HEK293 (cell line): Measurements from ENCODE around the gene TTC32.
A peak's percentile ranks its signal among the peaks of the same experiment; 100 is the strongest.
"Not testable (repeated sequence)": the region's sequence is repeated elsewhere in the genome, so short reads cannot be mapped to it uniquely, and the experiment has no call there.

Experiments
- CTCF ChIA-PET: fragments of 350-600 bp; formaldehyde crosslinking; extraction: SDS; loops from one replicate; lab custom pipeline; 2021; ENCODE audit warnings: antibody characterized with exemption; lab: Yijun Ruan, JAX
- POLR2A ChIA-PET: fragments of 300-600 bp; formaldehyde crosslinking; extraction: SDS; loops from one replicate; lab custom pipeline; 2020; ENCODE audit warnings: antibody characterized with exemption, inconsistent platforms; lab: Yijun Ruan, JAX
- H3K27ac ChIP-seq: fragments of 200-500 bp; sonication (Bioruptor generic); 2 replicates; pipeline ENCODE4 v1.5.1; 2014; ENCODE audit warnings: low read depth, low read length, control low read depth, inconsistent platforms; ENCODE audit errors: extremely low read depth
- H3K36me3 ChIP-seq, 2 experiments: fragments of 200-500 bp in 1 of 2; sonication (Bioruptor generic) in 1 of 2; 1 replicate in 1 of 2; 2 replicates in 1 of 2; pipeline ENCODE4 v1.5.1; 2014 to 2017; ENCODE audit warnings: inconsistent platforms in 2 of 2, low read length in 2 of 2; ENCODE audit not compliant: control insufficient read depth in 2 of 2, insufficient read depth in 1 of 2
- H3K4me1 ChIP-seq: fragments of 200-500 bp; sonication (Bioruptor generic); 2 replicates; pipeline ENCODE4 v1.5.1; 2014; ENCODE audit warnings: mild to moderate bottlenecking, low read length, inconsistent platforms; ENCODE audit not compliant: control insufficient read depth, insufficient read depth
- H3K4me3 ChIP-seq: 2 replicates; pipeline ENCODE4 v1.5.1; 2011; ENCODE audit warnings: low read depth, mild to moderate bottlenecking, control low read depth, low read length, moderate library complexity
- H3K9me3 ChIP-seq: fragments of 200-500 bp; sonication (Bioruptor generic); 2 replicates; pipeline ENCODE4 v1.5.1; 2014; ENCODE audit warnings: low read depth, low read length, inconsistent platforms; ENCODE audit not compliant: control insufficient read depth, insufficient read depth
- ATF2 ChIP-seq: fragments of 450-650 bp; formaldehyde crosslinking; IDR thresholded peaks from 2 replicates; pipeline ENCODE4 v1.5.1; 2016; ENCODE audit warnings: missing biosample characterization, missing genetic modification characterization, low read depth
- FEZF1 ChIP-seq: fragments of 450-650 bp; formaldehyde crosslinking; IDR thresholded peaks from 2 replicates; pipeline ENCODE4 v1.5.1; 2016; ENCODE audit warnings: missing biosample characterization, missing genetic modification characterization
- KLF1 ChIP-seq: fragments of 450-650 bp; formaldehyde crosslinking; IDR thresholded peaks from 2 replicates; pipeline ENCODE4 v1.5.1; 2016; ENCODE audit warnings: missing biosample characterization, missing genetic modification characterization
- PBX3 ChIP-seq: sonication (generic); formaldehyde crosslinking; IDR thresholded peaks from 2 replicates; pipeline ENCODE4 v1.8.1; 2022; ENCODE audit warnings: mild to moderate bottlenecking, moderate library complexity, missing genetic modification reagents
- SETDB1 ChIP-seq: IDR thresholded peaks from one replicate; pipeline ENCODE4 v1.6.1; 2017; ENCODE audit warnings: mild to moderate bottlenecking, low read length, moderate library complexity, mixed read lengths; ENCODE audit not compliant: insufficient read length
- ZNF146 ChIP-seq: fragments of 450-650 bp; formaldehyde crosslinking; IDR thresholded peaks from 2 replicates; pipeline ENCODE4 v1.5.1; 2016; ENCODE audit warnings: missing biosample characterization, missing genetic modification characterization
- ZNF223 ChIP-seq: fragments of 450-650 bp; formaldehyde crosslinking; IDR thresholded peaks from 2 replicates; pipeline ENCODE4 v1.5.1; 2016; ENCODE audit warnings: missing biosample characterization, missing genetic modification characterization
- ZNF248 ChIP-seq: fragments of 450-650 bp; formaldehyde crosslinking; IDR thresholded peaks from 2 replicates; pipeline ENCODE4 v1.5.1; 2017; ENCODE audit warnings: missing biosample characterization, missing genetic modification characterization
- ZNF510 ChIP-seq: fragments of 450-650 bp; formaldehyde crosslinking; IDR thresholded peaks from 2 replicates; pipeline ENCODE4 v1.5.1; 2018; ENCODE audit warnings: mild to moderate bottlenecking, missing genetic modification characterization, missing biosample characterization; ENCODE audit not compliant: insufficient replicate concordance
- ZNF514 ChIP-seq: fragments of 450-650 bp; formaldehyde crosslinking; IDR thresholded peaks from 2 replicates; pipeline ENCODE4 v1.5.1; 2016; ENCODE audit warnings: missing biosample characterization, missing genetic modification characterization
- ZNF530 ChIP-seq: fragments of 450-650 bp; formaldehyde crosslinking; IDR thresholded peaks from 2 replicates; pipeline ENCODE4 v1.5.1; 2016; ENCODE audit warnings: low read depth, missing biosample characterization, missing genetic modification characterization
- ZNF549 ChIP-seq: fragments of 450-650 bp; IDR thresholded peaks from 2 replicates; pipeline ENCODE4 v1.5.1; 2018; ENCODE audit warnings: missing biosample characterization, missing genetic modification characterization, mild to moderate bottlenecking, inconsistent platforms, moderate library complexity
- ZNF621 ChIP-seq: fragments of 450-650 bp; formaldehyde crosslinking; IDR thresholded peaks from 2 replicates; pipeline ENCODE4 v1.5.1; 2017; ENCODE audit warnings: missing biosample characterization, missing genetic modification characterization
- ZNF660 ChIP-seq: fragments of 450-650 bp; IDR thresholded peaks from 2 replicates; pipeline ENCODE4 v1.5.1; 2018; ENCODE audit warnings: missing biosample characterization, mild to moderate bottlenecking, missing genetic modification characterization
- ZNF837 ChIP-seq: fragments of 450-650 bp; formaldehyde crosslinking; IDR thresholded peaks from 2 replicates; pipeline ENCODE4 v1.5.1; 2016; ENCODE audit warnings: missing biosample characterization, missing genetic modification characterization
- TF ChIP-seq, protein P1 (sequence below): fragments of 450-650 bp; formaldehyde crosslinking; IDR thresholded peaks from 2 replicates; pipeline ENCODE4 v1.5.1; 2017; ENCODE audit warnings: missing biosample characterization, missing genetic modification characterization
- TF ChIP-seq, protein P2 (sequence below): fragments of 450-650 bp; formaldehyde crosslinking; IDR thresholded peaks from 2 replicates; pipeline ENCODE4 v1.5.1; 2016; ENCODE audit warnings: missing biosample characterization, missing genetic modification characterization

The TTC32 gene

DNA sequence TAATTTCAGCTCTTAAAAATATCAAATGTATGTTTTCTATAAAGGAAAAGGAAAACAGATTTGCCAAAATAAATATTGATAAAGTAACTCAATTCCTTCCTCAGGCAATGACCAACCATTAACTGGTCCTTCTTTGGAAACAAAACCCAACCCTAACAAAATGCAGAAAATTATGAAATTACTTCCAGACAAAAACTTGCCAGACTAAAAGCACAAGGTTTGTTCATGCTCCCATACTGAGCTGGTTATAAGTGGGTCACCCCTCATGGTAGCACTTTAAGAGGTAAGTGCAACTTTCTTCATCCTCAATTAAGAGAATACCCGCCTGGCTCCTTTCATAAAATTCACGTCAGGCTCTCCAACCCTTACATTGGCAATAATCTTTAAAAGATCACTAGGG, 31.1 kb upstream of the TTC32 start:
- Histone ChIP-seq H3K27ac (no peak overlapping the region), H3K4me3 (no peak overlapping the region), H3K36me3 (peaks cover 35 to 43% of the 10 kb centered on the region in 2 experiments), H3K9me3 (no peaks in the 10 kb centered on the region), H3K4me1 (peaks cover 3% of the 10 kb centered on the region; the same call in 1 of the 2 replicates)
- TF ChIP-seq ZNF223 (tag by site-specific recombination): no peak
- TF ChIP-seq, protein P1, sequence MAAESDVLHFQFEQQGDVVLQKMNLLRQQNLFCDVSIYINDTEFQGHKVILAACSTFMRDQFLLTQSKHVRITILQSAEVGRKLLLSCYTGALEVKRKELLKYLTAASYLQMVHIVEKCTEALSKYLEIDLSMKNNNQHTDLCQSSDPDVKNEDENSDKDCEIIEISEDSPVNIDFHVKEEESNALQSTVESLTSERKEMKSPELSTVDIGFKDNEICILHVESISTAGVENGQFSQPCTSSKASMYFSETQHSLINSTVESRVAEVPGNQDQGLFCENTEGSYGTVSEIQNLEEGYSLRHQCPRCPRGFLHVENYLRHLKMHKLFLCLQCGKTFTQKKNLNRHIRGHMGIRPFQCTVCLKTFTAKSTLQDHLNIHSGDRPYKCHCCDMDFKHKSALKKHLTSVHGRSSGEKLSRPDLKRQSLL: no peak
- no peak for TF ChIP-seq ZNF248
- TF ChIP-seq ZNF660: no peak
- no peak for TF ChIP-seq FEZF1
- no peak for TF ChIP-seq ZNF837 (tag by site-specific recombination)
- TF ChIP-seq, protein P2, sequence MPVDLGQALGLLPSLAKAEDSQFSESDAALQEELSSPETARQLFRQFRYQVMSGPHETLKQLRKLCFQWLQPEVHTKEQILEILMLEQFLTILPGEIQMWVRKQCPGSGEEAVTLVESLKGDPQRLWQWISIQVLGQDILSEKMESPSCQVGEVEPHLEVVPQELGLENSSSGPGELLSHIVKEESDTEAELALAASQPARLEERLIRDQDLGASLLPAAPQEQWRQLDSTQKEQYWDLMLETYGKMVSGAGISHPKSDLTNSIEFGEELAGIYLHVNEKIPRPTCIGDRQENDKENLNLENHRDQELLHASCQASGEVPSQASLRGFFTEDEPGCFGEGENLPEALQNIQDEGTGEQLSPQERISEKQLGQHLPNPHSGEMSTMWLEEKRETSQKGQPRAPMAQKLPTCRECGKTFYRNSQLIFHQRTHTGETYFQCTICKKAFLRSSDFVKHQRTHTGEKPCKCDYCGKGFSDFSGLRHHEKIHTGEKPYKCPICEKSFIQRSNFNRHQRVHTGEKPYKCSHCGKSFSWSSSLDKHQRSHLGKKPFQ: no peak
- no peak for TF ChIP-seq ZNF549 (tag by site-specific recombination)
- no peak for TF ChIP-seq KLF1 (tag by site-specific recombination)
- TF ChIP-seq ZNF514 (tag by site-specific recombination): no peak
- no peak for TF ChIP-seq ZNF146 (tag by site-specific recombination)
- no peak for TF ChIP-seq ZNF530 (tag by site-specific recombination)
- no peak for TF ChIP-seq SETDB1
- TF ChIP-seq PBX3 (CRISPR knock-in tag): no peak
- POLR2A ChIA-PET: no interaction called here
- CTCF ChIA-PET: no interaction called here

DNA sequence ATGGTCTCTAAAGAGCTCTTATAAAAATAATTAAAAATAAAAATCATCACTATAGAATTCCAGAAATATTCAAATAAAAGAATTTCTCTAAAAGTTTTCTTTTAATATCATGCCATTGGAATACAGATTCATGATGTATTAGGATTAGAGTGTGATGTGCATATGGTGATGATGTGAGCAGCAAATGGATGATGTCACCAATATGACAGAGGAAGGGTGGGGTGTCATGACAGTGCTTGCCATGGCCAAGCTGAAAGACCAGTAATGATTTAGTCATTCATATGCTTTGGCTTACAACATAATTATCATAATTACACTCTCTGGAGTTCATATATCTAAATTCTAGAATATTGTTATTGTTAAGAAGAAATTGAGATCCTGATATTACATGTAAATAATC, 27.4 kb upstream of the TTC32 start:
- Histone ChIP-seq H3K36me3 (peaks cover 20 to 33% of the 10 kb centered on the region in 2 experiments), H3K27ac (no peak overlapping the region), H3K4me3 (no peak overlapping the region), H3K4me1 (peaks cover 3% of the 10 kb centered on the region; the same call in 1 of the 2 replicates), H3K9me3 (no peaks in the 10 kb centered on the region)
- ChIA-PET CTCF (no interaction called here), POLR2A (no interaction called here)
- TF ChIP-seq ZNF660 (no peak), ATF2 (tag by site-specific recombination) (peak; percentile 47; the same call in 1 of the 2 replicates), ZNF621 (tag by site-specific recombination) (no peak), ZNF510 (tag by site-specific recombination) (no peak)
- TF ChIP-seq, all 188 proteins: peak for 1

- H3K27ac ChIP-seq, H3K4me1 ChIP-seq, H3K9me3 ChIP-seq: not testable (repeated sequence)
- peak; percentile 52 for TF ChIP-seq SETDB1
- TF ChIP-seq, all 188 proteins: peak for 1; not testable (repeated sequence) for 187
- peaks cover 20 to 33% of the 10 kb centered on the region in 2 experiments for H3K36me3 ChIP-seq
- H3K4me3 ChIP-seq, POLR2A ChIA-PET: not testable (repeated sequence)
- CTCF ChIA-PET: interaction anchor here (0.6 kb wide), 1 partner anchor 1130 kb away, joined by 4 read pairs; no protein-coding TSS in a partner anchor
Observed at GRCh38 chr2:19927816-19928215, 26.0 kb upstream of the TTC32 start.

DNA sequence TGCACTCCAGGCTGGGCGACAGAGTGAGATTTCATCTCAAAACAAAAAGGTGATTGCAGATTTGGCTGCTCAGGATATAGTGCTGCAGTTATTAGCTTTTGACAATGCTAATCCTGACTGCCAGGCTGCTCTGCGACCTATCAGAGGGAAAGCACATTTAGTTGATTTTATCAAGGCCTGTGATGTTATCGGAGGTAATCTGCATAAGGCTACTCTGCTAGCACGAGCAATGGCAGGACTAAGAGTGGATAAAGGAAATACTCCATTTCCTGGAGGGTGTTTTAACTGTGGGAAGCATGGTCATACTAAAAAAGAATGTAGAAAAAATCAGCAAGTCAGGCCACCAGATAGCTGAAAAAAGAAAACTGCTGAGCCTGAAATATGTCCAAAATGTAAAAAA, 22.7 kb upstream of the TTC32 start:
- H3K4me1 ChIP-seq: not testable (repeated sequence)

More for the DNA sequence above, 22.7 kb upstream of the TTC32 start:
- H3K9me3 ChIP-seq, CTCF ChIA-PET, H3K4me3 ChIP-seq, POLR2A ChIA-PET, H3K27ac ChIP-seq: not testable (repeated sequence)
- peaks cover 4 to 21% of the 10 kb centered on the region in 2 experiments; a peak in 1 of 3 replicates for H3K36me3 ChIP-seq
